Measurements from ENCODE around the gene CBFA2T2. TPM values are rescaled to one million over a fixed set of nuclear protein-coding genes. Genes with fewer than 3 reads are reported as not detected.

Gene CBFA2T2
- total RNA-seq, 1 donor = 5.6 TPM

DNA sequence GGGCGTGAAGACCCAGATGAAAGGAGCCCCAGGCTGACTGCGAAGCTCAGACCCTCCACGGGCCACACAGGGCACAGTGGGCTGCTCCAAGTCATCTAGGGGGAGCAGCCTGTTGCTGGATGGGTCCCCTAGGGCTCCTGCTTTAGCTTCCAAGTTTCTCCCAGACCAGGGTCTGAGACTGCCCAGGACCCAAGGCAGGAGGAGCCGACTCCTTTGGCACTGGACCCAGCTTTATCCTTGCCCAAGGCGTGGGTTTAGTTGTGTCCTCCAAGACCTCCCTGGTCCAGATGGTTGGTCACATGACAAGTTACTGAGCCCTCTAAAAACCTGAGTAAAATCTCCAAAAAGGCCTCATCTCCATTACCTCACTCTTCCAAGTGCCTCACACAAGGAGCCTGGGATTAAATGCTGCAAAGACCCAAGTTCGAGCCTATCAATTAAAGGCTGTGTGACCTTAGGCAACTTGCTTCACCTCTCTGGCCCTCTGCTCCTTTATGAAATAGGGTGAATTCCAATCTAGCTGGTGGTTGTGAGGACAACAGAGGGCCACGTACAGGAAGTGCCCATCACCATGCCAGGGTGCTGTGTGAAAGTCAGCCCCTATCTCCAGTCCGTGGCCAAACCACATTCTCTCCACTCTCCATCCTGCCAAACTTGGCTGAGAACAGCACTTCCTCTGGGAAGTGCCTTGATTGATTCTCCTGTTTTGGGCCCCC lies 181.8 kb downstream of the CBFA2T2 start:
- no peak overlapping the region for H3K4me3 ChIP-seq (ENCODE audit: low read depth, low read length)
- no peak for TF ChIP-seq CTCF (IDR thresholded peaks at IDR 0.05; ENCODE audit: insufficient read depth, low read depth, low read length)
- DNase-seq (ENCODE audit: low read depth) = no peak

- H3K4me3 ChIP-seq (ENCODE audit: low read depth, low read length) = peak overlapping the region; percentile 81
- DNase-seq (ENCODE audit: low read depth) = no peak
Measured at GRCh38 chr20:33672426-33673113, 182.7 kb downstream of the CBFA2T2 start.

DNA sequence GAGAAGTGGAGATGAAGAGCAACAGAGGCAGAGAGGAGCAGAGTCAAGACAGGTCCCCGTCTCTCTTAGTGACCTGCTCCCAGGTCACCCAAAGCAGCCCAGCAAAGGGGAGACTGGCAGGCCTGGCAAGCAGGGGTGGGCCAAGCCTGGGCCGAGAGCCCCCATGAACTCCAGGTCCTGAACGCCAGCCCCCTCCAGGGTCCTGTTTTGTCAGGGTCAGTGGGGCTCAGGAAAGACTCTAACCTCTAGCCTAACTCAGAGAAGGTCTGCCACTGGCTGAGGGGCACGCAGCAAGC lies 183.2 kb downstream of the CBFA2T2 start:
- no peak for TF ChIP-seq CTCF (IDR thresholded peaks at IDR 0.05; ENCODE audit: insufficient read depth, low read depth, low read length)
- DNase-seq (ENCODE audit: low read depth) = no peak
- peak overlapping the region; percentile 81 for H3K4me3 ChIP-seq (ENCODE audit: low read depth, low read length)

More at GRCh38 chr20:33672426-33673113, 182.7 kb downstream of the CBFA2T2 start:
- TF ChIP-seq CTCF (IDR thresholded peaks at IDR 0.05; ENCODE audit: insufficient read depth, low read depth, low read length) = no peak

GRCh38 chr20:33673410-33674293 lies 183.8 kb downstream of the CBFA2T2 start:
- peak overlapping the region; percentile 81 for H3K4me3 ChIP-seq (ENCODE audit: low read depth, low read length)
- peak; percentile 47 for DNase-seq (ENCODE audit: low read depth)

DNA sequence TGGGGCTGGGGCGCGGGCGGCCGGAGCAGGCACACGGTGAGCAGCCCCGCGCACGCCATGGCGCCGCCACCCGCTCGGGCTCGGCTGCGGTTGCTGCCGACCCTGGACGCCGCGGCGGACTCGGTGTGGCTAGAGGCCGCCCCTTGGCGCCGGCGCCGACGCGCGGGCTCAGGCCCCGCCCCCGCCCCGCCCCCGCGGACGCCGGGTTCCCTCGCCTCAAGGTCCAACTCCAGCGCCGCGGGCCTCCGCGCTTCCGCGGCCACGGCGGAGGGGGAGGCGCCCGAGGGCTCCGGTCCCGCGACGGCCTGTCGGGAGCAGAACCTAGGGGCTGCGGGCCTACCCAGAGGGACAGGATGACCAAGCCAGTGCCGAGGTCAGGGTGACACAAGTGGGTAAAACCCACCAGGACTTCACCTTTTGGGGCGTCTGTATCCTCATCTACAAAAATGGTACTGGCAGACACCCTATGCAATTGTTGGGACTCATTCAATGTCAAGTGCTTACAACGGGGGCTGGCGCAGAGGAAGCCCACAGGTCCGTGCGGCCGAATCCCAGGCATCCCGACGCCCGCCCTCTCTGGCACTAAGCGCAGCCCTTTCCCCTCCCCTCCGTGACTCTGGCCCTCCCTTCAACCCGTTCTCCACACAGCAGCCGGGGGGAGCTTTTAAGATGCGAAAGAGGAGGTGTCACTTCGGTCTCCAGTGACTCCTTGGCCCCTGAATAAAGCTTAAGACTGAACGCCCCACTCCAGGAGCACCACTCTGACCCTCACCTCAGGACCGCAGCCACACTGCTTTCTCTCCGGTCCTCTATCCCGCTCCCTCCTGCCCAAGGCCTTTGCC lies 184.6 kb downstream of the CBFA2T2 start, which contains the start of gene NECAB3:
Gene NECAB3 (minus strand): TSS at position 135 of the 842 bp plus-strand sequence. CDS start 76 bp downstream, at position 59.
- TF ChIP-seq CTCF (IDR thresholded peaks at IDR 0.05; ENCODE audit: insufficient read depth, low read depth, low read length) = no peak
- peak; percentile 80 for DNase-seq (ENCODE audit: low read depth)
- peak within 1 kb of the TSS; percentile 81 for H3K4me3 ChIP-seq (ENCODE audit: low read depth, low read length)

More at GRCh38 chr20:33673410-33674293, 183.8 kb downstream of the CBFA2T2 start:
- no peak for TF ChIP-seq CTCF (IDR thresholded peaks at IDR 0.05; ENCODE audit: insufficient read depth, low read depth, low read length)

Measured in fibroblast of villous mesenchyme (primary cell).